HTR-8/SVneo (cell line): Measurements from ENCODE around the gene INSR.
"Not testable (repeated sequence)": the region's sequence is repeated elsewhere in the genome, so short reads cannot be mapped to it uniquely, and the experiment has no call there.

Experiments
- DNase-seq: peaks from one replicate; pipeline ENCODE4 v3.0.0; 2011; ENCODE audit warnings: low spot score, mixed read lengths; ENCODE audit not compliant: insufficient read length
- FAIRE-seq: peaks from 2 replicates; lab custom pipeline; 2011; peaks lifted over from hg19 to GRCh38; lab: Jason Lieb, UNC

INSR gene

DNA sequence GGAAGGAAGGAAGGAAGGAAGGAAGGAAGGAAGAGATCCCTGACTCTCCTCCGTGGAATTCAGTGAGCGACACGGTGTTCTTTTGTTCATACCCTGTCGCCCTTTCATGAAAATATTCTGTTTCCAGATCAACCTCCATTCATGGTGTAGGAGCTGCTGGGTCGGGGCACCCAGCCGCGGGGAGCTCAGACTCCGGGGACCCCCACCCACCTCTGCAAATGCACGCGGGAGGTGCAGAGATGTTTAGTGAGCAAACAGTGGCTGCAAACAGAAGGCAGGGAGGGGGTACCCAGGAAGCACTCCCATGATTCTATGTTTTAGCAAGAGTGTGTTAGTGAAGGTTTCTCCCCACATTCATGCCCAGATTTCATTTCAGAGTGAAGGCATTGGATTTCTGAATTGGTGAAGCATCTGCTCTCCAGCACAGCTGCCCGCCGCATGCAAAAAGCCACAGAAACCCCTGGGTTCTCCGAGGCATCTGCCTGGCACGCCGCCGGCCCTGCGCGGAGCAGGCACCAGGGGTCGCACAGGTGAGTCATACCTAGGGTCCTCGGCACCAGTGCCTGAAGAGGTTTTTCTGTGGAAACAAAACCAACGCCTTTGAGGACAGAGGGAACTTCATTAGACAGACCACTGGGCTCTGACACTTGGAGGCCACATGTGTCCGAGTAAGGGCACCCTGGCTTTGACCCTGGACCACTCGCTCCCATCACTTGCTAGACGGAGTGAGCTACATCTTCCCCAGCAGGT is 144.1 kb downstream of the INSR start:
- no peak for DNase-seq
- no peak for FAIRE-seq

DNA sequence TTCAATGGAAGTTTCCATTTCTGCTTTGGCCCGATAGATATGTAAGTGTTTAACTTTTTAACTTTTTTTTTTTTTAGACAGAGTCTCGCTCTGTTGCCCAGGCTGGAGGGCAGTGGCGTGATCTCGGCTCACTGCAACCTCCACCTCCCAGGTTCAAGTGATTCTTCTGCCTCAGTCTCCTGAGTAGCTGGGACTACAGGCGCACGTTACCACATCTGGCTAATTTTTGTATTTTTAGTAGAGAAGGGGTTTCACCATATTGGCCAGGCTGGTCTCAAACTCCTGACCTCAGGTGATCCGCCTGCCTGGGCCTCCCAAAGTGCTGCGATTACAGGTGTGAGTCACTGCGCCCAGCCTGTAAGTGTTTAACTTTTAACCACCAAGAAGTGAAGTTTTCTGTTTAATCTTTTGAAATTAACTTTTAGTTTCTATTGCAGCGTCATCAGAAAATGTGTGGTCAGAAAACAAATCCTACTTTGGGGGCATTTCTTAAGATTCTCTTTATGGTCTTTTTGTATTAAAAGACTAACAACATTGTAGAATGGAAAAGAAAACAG is 147.0 kb downstream of the INSR start:
- FAIRE-seq, result not testable (repeated sequence)

DNA sequence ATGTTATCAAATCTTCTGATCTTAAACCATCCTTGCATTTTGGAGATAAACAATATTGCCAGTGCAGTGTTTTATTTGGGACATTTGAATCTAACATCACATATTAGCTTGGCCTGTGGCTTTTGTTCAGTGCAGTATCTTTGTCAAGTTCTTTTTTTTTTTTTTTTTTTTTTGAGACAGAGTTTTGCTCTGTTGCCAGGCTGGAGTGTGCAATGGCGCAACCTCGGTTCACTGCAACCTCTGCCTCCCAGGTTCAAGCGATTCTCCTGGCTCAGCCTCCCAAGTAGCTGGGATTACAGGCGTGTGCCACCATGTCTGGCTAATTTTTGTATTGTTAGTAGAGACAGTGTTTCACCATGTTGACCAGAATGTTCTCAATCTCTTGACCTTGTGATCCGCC is 148.1 kb downstream of the INSR start:
- not testable (repeated sequence) for DNase-seq, FAIRE-seq

More for the DNA sequence above, 147.0 kb downstream of the INSR start:
- not testable (repeated sequence) for DNase-seq

DNA sequence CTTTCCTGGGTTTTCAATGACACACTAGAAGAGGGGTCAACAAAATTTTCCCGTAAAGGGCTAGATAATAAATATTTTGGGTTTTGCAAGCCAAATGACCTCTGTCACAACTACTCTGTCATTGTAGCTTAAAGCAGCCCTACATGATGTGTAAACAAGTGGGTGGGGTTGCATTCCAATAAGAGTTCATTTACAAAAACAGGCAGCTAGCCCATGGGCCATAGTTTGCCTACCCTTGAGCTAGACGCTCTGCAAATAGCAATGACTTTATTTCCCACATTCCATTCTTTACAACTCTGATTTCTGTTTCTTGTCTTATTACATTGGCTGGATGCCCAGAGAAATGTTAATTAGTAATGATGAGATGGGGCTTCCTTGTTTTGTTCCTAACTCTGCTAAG is 148.7 kb downstream of the INSR start:
- no peak for DNase-seq
- no peak for FAIRE-seq

DNA sequence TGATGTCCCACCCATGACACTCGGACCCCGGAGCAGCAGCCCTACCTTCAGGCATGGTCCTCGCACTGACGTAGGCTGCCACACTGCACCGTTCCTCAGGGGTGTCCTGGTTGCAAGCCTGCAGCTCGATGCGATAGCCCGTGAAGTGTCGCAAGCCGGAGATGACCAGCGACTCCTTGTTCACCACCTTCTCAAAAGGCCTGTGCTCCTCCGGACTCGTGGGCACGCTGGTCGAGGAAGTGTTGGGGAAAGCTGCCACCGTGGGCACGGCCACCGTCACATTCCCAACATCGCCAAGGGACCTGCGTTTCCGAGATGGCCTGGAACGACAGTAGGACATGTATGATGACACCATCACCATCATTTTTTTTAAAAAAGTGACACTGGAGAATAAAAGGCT is 151.4 kb downstream of the INSR start:
- FAIRE-seq (no peak), DNase-seq (no peak)

DNA sequence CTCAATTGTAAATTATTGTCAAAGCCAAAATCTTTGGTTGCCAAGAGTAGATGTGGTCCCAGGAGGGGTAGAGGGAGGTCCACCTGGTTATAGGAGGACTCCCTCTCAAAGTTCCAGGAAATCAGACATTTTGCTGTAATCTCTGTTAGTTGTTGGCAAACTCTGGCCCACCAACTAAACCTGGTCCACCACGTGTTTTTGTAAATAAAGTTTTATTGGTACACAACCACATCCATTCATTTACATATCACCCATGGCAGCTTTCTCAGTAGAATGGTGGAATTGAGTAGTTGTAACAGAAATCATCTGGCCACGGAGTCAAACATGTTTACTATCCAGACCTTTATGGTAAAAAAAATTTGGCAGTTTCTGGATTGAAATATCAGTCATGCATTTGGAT is 154.1 kb downstream of the INSR start:
- FAIRE-seq (no peak), DNase-seq (no peak)

DNA sequence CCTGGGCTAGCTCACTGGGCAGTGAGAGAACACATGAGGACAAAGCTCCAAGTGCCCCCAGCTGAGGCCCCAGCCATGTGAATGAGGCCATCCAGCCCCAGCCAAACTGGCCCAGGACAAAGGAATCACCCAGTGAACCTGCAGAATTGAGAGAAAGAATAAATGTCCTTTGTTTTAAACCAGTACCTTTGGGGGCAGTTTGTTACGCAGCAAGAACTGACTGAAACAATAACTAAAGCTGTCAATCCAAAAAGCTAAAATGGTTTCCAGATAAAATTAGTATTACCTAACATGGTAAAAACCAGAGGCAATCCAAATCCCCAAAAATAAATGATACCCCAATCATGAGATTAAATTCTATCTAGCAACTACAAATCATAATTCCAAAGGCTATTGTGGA is 155.1 kb downstream of the INSR start:
- FAIRE-seq, result no peak

DNA sequence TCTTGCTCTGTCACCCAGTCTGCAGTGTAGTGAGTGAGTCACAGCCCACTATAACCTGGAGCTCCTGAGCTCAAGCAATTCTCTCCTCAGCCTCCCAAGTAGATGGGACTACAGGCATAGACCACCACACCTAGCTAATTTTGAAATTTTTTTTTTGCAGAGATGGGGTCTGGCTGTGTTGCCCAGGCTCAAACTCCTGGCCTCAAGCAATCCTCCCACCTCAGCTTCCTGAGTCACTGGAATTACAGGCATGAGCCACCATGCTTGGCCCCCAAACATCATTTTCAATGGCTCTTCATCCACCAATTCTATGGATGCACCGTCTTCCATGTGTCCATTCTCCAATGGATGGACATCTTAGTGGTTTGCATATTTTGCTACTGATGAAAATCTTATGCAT is 155.8 kb downstream of the INSR start:
- FAIRE-seq, result no peak

More for the DNA sequence above, 155.1 kb downstream of the INSR start:
- no peak for DNase-seq

DNA sequence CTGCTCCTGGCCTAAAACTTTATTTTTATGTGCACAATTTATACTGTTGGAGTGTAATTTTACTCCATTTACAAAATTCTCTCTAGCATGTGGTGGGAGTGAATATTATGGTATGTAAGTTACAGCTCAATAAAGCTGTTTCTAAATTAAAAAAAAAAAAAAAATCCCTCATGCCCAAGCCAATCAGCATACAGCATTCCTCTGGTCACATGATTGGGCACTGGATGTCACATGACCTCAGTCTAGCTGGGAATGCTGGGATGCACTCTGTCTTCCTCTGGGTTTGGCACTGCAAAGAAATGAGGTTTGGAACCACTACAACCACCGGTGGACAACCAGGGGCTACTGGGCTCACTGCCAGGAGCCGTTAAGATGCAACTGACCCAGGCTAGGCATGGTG is 157.1 kb downstream of the INSR start:
- no peak for FAIRE-seq

More for the DNA sequence above, 155.8 kb downstream of the INSR start:
- DNase-seq, result no peak

DNA sequence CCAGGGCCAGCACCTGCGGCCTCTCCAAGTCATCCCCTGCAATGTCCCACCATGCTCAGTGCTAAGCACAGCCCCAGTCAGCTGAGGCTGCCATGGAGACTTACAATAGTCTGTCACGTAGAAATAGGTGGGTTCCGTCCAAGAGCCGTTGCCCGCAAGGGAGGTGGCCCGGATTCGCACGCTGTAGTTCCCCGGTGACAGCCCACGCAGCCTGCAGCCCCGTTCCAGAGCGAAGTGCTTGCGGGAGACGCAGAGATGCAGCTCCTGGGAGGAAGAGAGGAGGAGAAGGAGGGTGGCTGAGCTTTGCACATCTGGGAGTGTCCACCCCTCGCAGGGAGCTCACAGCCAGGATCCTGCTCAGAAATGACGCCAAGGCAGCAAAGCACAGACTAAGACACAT is 162.2 kb downstream of the INSR start:
- no peak for FAIRE-seq
- DNase-seq, result no peak

More for the DNA sequence above, 157.1 kb downstream of the INSR start:
- no peak for DNase-seq

DNA sequence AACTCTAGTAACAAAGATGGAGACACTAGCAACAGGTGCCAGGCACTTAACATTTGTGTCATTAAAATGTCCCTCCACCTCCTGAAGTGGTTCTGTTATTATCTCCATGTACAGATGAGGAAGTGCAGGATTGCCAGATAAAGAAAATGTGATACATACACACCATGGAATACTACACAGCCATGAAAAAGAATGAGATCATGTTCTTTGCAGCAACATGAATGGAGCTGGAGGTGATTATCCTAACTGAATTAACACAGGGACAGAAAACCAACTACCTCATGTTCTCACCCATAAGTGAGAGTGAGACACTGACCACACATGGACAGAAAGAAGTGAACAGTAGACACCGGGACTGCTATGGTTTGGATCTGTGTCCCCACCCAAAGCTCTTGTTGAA is 164.2 kb downstream of the INSR start:
- FAIRE-seq, result peak; percentile 64
- no peak for DNase-seq

DNA sequence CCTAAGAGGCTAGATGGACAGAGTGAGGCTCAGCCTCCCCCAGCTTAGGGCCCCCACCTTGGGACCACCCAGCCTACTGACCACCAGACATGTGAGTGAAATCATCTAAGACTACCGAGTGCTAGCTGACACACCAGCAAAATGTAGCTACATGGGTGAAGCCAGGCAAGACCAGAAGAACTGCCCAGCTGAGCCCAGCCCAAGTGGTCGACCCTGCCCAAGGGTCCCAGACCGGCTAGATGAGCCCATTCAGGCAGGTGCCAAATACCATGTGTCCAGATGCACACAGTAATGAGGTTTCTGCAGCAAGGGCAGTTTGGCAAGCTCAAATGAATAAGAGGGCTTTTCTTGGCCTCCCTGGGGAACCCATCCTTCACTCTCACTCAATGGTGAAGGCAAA is 168.1 kb downstream of the INSR start:
- no peak for DNase-seq
- FAIRE-seq, result no peak

DNA sequence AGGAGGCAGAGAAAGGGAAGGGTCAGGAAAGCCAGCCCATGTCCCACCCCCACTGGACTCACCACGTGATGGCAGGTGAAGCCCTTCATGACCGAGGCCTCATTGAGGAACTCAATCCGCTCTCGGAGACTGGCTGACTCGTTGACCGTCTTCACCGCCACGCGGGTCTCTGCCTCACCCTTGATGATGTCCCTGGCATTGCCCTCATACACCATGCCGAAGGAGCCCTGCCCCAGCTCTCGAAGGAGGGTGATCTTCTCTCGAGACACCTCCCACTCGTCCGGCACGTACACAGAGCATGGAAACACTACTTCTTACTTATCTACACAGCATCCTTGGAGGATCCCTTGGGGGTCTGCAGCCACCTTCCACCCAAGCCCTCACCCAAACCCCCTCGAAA is 169.0 kb downstream of the INSR start:
- FAIRE-seq, result no peak
- no peak for DNase-seq

DNA sequence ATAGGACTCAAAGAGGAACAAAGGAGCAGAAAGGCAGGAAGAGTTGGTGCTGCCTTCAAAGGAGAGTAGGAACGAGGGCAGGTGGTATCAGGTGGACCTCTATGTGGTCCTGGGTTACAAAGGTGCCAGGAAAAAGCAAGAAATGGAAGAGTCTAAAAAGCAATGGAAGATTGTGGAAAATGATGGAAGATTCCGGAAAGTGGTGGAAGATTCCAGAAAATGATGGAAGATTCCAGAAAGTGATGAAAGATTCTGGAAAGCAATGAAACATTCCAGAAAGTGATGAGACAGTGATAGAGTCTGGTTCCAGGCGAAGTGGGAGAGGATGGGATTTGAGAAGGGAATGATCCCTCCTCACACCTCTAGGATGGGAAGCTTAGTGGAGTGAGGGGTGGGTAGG is 169.4 kb downstream of the INSR start:
- FAIRE-seq (no peak), DNase-seq (no peak)

DNA sequence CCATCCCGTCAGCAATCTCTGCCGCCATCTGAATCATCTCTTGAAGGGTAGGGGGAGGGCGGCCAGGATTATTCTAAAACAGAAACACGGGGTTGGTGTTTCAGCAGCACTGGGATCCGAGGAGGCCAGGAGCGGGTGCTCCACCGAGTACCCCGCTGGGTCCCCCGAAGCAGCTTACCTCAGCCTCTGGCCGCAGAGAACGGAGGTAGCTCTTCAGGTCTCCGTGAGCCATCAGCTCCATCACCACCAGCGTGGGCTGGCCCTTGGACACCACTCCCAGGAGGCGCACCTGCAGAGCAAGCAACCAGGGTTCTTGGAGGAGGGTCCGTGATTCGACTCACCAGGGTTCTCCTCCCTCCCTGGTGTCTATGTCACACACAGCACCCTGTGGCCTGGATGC is 171.5 kb downstream of the INSR start:
- FAIRE-seq, result no peak

DNA sequence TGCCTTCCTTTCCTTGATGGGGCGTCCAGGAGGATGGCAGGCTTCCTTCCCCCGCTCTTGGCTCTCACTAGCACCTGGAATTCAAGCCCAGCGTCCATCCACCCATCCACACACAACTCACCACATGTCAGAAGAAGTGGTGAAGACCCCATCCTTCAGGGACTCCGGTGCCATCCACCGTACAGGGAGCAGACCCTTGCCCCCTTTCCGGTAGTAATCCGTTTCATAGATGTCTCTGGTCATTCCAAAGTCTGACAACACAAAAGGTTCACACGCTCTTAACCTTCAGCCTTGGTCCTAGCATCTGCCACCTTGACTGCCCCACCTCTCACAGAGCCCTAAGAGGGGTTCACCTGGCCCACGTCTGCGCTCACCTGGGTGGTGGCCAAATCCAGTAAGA is 173.7 kb downstream of the INSR start:
- DNase-seq (no peak), FAIRE-seq (no peak)

More for the DNA sequence above, 171.5 kb downstream of the INSR start:
- no peak for DNase-seq

DNA sequence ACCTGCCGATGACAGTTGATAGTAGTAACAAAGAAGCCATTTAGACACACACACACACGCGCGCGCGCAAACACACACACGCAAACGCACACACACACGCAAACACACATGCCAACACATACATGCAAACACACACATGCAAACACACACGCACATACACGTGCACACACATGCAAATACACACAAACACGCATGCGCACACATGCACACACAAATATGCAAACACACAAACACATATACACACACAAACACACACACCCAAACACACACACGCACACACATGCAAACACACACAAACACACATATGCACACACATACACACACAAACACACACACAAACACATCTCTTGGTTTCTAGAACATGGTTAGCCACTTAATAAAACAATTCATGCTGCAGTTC is 174.6 kb downstream of the INSR start:
- FAIRE-seq (peak; percentile 98), DNase-seq (no peak)

DNA sequence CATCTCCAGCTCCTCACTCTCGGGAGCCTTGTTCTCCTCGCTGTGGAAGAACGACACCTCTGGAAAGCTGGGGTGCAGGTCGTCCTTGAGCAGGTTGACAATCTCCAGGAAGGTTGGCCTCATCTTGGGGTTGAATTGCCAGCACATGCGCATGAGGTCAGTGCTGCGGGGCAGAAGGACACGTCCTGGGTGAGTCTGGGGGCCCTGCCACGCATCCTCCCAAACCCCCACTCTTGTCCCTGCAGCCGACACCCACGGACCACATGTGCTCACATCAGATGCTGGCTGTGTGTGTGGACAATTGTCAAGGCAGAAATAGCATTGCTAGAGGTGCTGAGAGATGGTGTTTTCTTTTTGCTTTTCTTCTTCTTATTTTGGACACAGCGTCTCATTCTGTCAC is 177.0 kb downstream of the INSR start:
- FAIRE-seq, result no peak

DNA sequence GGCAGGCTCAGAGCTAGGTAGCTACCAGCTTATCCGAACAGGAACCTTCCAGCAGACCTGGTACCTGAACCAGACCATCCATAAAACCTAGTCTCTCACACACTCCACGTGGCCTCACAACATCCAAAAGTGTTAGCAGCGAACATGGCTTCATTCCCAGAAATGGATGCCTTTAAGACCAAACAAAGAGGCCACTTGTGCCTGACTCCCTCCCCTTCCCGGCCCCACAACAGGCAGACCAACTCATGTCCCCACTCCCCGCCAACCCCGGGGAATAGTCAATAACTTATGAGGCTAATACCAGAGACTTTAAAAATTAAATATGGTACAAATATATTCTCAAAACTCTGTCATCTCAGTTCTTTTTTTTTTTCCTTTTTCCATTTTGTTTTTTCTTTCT is 178.5 kb downstream of the INSR start:
- DNase-seq (no peak), FAIRE-seq (no peak)

More for the DNA sequence above, 177.0 kb downstream of the INSR start:
- DNase-seq, result no peak

DNA sequence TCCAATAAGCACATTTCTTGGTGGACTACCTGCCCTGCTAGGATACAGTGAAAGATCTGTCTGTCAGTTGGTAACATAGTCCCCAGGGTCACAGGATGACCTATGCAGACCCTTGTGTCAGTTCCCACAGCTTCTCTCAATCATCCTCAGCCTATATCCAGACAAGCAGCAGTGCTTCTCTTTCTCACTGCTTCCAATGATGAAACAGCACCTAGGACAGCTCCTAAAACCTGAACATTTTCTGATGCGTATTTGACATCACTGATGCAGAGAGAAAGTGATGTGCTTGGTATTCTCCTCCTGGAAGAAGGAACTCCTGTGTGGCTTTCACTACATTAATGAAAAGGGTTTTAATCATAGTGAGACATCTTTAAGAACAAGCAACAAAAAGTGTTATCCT is 181.0 kb downstream of the INSR start:
- FAIRE-seq, result no peak
- DNase-seq, result no peak

DNA sequence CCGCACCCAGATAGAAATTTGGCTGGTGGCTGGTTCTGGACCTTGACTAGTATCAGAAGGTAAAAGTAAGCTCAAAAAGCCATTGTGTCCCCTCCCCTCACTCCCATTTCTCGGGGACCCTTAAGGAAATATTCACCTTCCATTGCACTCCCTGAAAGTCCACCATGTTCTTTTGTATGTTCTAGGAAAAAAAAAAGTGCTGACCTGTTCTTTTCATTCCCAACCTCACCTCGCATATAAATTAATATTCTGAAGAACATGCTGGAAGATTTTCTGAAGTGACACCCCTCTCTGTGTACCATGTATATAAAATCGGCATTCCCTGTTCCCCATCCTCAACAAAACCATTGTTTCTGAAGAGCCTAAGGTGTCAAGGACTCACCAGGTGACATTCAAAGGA is 181.5 kb downstream of the INSR start:
- FAIRE-seq (no peak), DNase-seq (no peak)

DNA sequence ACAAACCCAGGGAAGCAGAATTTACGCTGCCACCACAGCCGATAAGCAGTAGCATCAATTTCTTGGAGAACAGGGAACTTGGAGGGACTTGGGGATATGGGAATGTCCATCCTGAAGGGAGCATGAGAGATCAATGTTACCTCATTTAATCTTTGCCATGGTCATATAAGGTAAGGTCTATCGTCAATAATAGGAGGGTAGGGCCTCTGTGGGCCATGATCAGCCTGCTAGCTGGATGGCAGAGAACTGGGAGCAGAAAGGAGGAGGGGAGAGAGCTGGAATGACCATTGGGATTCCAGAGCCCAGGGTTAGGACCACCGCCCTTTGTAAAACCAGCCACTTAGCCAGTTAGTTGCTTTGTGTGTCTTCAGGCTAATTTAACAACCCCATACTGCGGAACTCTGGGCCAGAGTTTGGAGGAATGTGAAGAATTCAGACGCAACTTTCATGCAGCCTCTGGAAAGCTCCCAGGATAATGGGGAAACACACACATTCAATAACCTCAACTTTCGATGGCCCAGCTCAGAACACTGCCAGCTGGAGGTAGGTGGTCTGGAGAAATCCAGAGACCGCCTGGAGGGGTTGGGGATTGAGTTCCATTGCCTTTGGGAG is 184.4 kb downstream of the INSR start:
- no peak for DNase-seq
- FAIRE-seq, result no peak
